ENCODE measurements around the gene DGKH. TPM values are rescaled to one million over a fixed set of nuclear protein-coding genes. Genes with fewer than 3 reads are reported as not detected.

DGKH gene
- total RNA-seq, 1 donor from 2014 or later: 45.1 TPM

- no peak for TF ChIP-seq CTCF (IDR thresholded peaks at IDR 0.05; ENCODE audit: unreplicated experiment)
- peaks cover 8% of the 10 kb centered on the region for H3K36me3 Mint-ChIP-seq (ENCODE audit: low read depth, unreplicated experiment)
- H3K27me3 Mint-ChIP-seq (ENCODE audit: unreplicated experiment): peaks cover 3% of the 10 kb centered on the region
- no peaks in the 10 kb centered on the region for H3K4me1 Mint-ChIP-seq (ENCODE audit: unreplicated experiment)
- no peak overlapping the region for H3K27ac Mint-ChIP-seq (ENCODE audit: unreplicated experiment)
- DNase-seq (ENCODE audit: low spot score): no peak
- H3K9me3 Mint-ChIP-seq (ENCODE audit: unreplicated experiment): no peaks in the 10 kb centered on the region
- no peak overlapping the region for H3K4me3 Mint-ChIP-seq (ENCODE audit: unreplicated experiment)
Observed at GRCh38 chr13:42233726-42234125, 185.3 kb downstream of the DGKH start.

- Mint-ChIP-seq H3K9me3 (ENCODE audit: unreplicated experiment) (no peaks in the 10 kb centered on the region), H3K4me3 (ENCODE audit: unreplicated experiment) (no peak overlapping the region), H3K27ac (ENCODE audit: unreplicated experiment) (no peak overlapping the region), H3K27me3 (ENCODE audit: unreplicated experiment) (peaks cover 2% of the 10 kb centered on the region), H3K4me1 (ENCODE audit: unreplicated experiment) (no peaks in the 10 kb centered on the region), H3K36me3 (ENCODE audit: low read depth, unreplicated experiment) (peaks cover 9% of the 10 kb centered on the region)
- DNase-seq (ENCODE audit: low spot score): no peak
- no peak for TF ChIP-seq CTCF (IDR thresholded peaks at IDR 0.05; ENCODE audit: unreplicated experiment)
Observed at GRCh38 chr13:42239161-42239560, 190.7 kb downstream of the DGKH start.

GRCh38 chr13:42239644-42240043 is 191.2 kb downstream of the DGKH start:
- Mint-ChIP-seq H3K4me1 (ENCODE audit: unreplicated experiment) (no peaks in the 10 kb centered on the region), H3K36me3 (ENCODE audit: low read depth, unreplicated experiment) (peaks cover 9% of the 10 kb centered on the region), H3K4me3 (ENCODE audit: unreplicated experiment) (no peak overlapping the region), H3K27me3 (ENCODE audit: unreplicated experiment) (peaks cover 2% of the 10 kb centered on the region), H3K27ac (ENCODE audit: unreplicated experiment) (no peak overlapping the region), H3K9me3 (ENCODE audit: unreplicated experiment) (no peaks in the 10 kb centered on the region)
- DNase-seq (ENCODE audit: low spot score): no peak
- TF ChIP-seq CTCF (IDR thresholded peaks at IDR 0.05; ENCODE audit: unreplicated experiment): no peak

- Mint-ChIP-seq H3K4me3 (ENCODE audit: unreplicated experiment) (no peak overlapping the region), H3K27me3 (ENCODE audit: unreplicated experiment) (peaks cover 2% of the 10 kb centered on the region), H3K4me1 (ENCODE audit: unreplicated experiment) (peaks cover 3% of the 10 kb centered on the region), H3K27ac (ENCODE audit: unreplicated experiment) (peak overlapping the region; percentile 18), H3K36me3 (ENCODE audit: low read depth, unreplicated experiment) (peaks cover 9% of the 10 kb centered on the region), H3K9me3 (ENCODE audit: unreplicated experiment) (no peaks in the 10 kb centered on the region)
- no peak for TF ChIP-seq CTCF (IDR thresholded peaks at IDR 0.05; ENCODE audit: unreplicated experiment)
- DNase-seq (ENCODE audit: low spot score): no peak
Observed at GRCh38 chr13:42246541-42246940, 198.1 kb downstream of the DGKH start.

- no peak for DNase-seq (ENCODE audit: low spot score)
- Mint-ChIP-seq H3K4me1 (ENCODE audit: unreplicated experiment) (peaks cover 3% of the 10 kb centered on the region), H3K36me3 (ENCODE audit: low read depth, unreplicated experiment) (peaks cover 9% of the 10 kb centered on the region), H3K27ac (ENCODE audit: unreplicated experiment) (no peak overlapping the region), H3K27me3 (ENCODE audit: unreplicated experiment) (peaks cover 2% of the 10 kb centered on the region), H3K9me3 (ENCODE audit: unreplicated experiment) (no peaks in the 10 kb centered on the region), H3K4me3 (ENCODE audit: unreplicated experiment) (no peak overlapping the region)
- no peak for TF ChIP-seq CTCF (IDR thresholded peaks at IDR 0.05; ENCODE audit: unreplicated experiment)
Observed at GRCh38 chr13:42247883-42248282, 199.4 kb downstream of the DGKH start.

Measured in endothelial cell (in vitro differentiated cells).